Measurements from ENCODE around the gene EXOSC3.
"Not testable (repeated sequence)": the region's sequence is repeated elsewhere in the genome, so short reads cannot be mapped to it uniquely, and the experiment has no call there.

EXOSC3 gene

DNA sequence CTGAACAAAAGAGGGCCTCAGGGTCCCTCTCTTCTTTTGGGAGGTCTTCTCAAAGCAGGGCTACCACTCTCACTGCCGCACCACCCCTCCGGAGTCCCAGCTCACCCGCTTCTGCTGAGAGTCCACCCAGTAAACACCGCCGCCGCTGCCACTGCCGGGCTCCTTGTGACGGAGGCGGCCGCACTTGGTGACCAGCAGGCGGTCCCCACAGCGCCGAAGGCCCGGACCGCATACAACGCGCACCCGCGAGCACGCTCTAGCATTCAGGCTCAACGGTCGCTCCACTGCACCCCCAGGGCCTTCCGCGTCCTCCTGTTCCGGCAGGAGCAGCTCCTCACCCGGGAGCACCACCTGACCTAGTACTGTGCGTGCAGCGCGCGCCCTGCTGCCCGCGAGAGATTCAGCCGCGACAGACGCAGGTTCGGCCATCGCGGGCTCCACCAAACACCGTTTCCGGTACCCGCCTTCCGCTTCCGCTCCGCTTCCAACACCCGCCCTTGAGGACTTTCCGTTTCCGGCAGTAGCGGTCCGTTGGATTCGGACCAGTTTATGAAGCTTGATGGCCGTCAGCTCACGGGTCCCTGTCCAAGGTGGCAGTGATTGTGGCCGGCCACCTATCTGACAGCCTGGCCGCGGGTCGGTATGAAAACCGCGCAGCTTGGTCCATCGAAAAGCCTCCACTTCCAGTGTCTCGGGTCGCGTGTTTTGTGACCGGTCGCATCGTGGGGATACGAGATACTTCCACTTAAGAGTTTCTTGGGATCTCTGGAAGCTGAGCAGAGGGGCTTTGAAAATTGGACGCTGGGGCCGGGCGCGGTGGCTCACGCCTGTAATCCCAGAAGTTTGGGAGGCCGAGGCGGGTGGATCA is at the start of gene EXOSC3:
Gene EXOSC3 (minus strand): TSS at position 449 of the 868 bp plus-strand sequence. CDS start 20 bp downstream, at position 429.
- no peak for FAIRE-seq

DNA sequence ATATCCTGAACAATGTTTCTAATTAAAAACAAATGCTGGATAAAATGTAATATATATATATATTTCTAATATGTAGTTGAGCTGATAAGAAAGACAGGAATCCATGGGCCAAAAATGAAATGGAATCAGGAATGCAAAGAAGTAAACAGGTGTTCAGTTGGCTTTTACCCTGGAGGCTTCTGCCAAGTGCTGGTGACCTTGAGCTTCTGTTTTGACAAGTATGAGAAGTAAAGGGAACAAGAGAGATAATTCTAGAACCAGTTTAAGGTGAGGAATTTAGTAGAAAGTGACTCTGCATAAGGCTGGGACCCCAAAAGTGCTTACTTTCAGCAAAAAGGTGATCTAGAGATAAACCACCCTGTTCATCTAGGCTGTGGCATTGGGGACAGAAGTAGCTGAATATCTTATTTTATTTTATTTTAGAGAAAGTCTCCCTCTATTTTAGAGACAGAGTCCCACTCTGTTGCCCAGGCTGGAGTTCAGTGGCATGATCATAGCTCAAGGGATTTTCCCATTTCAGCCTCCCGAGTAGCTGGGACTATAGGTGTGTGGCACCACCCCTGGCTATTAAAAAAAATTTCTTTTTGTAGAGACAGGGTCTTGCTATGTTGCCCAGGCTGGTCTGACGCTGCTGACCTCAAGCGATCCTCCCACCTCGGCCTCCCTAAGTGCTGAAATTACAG is 42.8 kb upstream of the EXOSC3 start:
- no peak for FAIRE-seq

DNA sequence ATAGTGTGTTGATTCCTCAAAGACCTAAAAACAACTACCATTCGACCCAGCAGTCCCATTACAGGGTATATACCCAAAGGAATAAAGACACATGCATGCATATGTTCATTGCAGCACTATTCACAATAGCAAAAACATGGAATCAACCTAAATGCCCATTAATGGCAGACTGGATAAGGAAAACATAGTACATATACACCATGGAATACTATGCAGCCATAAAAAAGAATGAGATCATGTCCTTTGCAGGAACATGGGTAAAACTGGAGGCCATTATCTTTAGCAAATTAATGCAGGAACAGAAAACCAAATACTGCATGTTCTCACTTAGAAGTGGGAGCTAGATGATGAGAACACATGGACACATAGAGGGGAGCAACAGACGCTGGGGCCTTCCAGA is 40.3 kb upstream of the EXOSC3 start:
- not testable (repeated sequence) for FAIRE-seq

DNA sequence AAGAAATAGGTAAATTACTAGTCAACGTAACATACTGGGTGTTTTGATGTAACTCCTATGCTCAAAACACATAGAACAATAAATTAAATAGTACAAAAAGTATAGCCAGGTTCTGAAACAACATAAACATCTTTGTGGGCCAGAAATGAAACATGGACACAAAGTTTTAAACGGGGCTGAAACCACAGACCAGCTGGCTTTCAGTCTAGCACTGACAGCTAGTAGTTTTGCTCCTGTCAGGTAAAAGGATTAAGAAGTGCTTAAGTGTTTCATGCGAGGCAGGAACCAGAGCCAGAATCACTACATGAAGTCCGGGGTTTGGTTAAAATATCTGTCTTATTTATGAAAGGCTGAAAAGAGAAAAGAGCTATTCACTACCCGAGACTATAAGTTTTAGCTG is 35.3 kb upstream of the EXOSC3 start:
- no peak for FAIRE-seq

DNA sequence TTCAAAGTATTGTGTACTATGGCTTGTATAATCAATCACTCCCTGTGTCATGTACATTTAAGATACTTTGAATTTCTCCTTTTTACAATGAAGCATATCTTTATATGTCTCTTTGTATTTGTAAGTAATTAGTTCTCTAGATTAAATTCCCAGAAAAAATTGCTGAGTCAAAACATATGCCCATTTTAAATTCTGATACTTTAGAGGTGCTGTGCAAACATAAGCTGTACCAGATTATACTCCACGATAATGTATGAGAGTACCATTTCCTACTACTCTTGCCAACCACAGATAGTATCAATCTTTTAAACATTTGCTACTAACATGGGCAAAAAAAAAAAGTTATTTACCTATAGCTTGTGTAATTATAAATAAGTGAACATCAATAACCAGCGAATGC is 34.0 kb upstream of the EXOSC3 start:
- FAIRE-seq, result no peak

DNA sequence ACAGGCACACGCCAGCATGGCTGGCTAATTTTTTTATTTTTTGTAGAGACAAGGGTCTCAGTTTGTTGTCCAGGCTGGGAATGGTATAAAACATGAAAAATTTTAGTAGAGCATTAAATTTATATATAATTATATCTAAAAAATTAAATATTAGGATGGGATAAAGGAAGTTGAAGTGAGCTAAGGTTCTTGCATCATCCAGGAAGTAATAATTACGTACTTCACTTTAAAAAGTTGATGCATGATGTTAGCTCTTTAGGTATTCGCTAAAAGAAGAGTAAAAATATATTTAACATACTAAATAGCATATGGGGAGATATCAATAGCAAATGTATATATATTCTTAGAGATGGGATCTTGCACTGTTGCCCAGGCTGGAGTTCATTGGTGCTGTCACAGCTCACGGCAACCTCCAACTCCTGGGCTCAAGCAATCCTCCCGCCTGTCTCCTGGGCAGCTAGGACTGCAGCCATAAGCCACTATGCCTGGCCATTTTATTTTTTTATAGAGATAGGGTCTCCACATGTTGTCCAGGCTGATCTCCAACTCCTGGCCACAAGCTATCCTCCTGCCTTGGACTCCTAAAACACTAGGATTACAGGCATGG is 28.0 kb upstream of the EXOSC3 start:
- no peak for FAIRE-seq

DNA sequence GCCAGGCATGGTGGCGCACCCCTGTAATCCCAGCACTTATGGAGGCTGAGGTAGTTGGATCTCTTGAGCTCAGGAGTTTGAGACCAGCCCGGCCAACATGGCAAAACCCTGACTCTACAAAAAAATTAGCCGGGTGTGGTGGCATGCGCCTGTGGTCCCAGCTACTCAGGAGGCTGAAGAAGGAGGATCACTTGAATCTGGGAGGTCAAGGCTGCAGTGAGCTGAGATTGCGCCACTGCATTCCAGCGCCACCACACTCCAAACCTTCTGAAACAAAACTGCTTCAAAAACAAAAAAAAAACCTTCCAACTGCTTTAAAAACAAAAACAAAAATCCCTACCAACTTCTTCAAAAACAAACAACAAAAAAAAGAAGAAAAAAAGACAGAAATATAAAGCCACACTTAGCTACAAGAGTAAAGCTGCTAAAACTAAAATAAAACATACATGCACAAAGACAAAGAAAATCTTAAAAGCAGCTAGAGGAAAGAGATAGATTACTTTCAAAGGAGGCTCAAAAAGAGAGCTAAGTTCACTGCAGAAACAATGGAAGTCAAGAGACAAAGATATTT is 27.1 kb upstream of the EXOSC3 start:
- FAIRE-seq, result no peak

DNA sequence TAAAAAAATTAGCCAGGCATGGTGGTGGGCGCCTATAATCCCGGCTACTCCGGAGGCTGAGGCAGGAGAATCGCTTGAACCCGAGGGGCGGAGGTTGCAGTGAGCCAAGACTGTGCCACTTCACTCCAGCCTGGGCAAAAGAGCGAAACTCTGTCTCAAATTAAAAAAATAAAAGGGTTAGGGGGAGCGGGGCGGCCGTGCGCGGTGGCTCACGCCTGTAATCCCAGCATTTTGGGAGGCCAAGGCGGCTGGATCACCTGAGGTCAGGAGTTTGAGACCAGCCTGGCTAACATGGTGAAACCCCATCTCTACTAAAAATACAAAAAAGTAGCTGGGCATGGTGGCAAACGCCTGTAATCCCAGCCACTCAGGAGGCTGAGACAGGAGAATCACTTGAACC is 24.8 kb upstream of the EXOSC3 start:
- FAIRE-seq, result not testable (repeated sequence)

DNA sequence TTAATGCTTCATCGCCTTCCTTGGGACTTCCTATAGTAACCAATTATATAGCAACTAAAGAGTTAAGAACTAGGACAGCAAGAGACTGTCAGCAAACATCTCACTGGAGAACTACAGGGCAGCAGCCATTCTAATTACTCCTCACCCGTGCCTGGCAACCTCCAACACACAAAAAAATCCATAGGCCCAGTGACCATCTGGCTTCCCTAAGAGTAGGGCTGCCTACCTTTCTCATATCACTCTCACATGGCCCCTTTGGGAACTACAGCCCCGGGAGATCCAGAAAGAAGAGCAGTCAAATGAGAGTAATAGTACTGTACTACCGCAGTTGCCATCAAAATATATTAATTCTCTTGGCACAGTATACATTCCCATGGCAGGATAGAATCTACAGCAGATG is 21.4 kb upstream of the EXOSC3 start:
- no peak for FAIRE-seq

DNA sequence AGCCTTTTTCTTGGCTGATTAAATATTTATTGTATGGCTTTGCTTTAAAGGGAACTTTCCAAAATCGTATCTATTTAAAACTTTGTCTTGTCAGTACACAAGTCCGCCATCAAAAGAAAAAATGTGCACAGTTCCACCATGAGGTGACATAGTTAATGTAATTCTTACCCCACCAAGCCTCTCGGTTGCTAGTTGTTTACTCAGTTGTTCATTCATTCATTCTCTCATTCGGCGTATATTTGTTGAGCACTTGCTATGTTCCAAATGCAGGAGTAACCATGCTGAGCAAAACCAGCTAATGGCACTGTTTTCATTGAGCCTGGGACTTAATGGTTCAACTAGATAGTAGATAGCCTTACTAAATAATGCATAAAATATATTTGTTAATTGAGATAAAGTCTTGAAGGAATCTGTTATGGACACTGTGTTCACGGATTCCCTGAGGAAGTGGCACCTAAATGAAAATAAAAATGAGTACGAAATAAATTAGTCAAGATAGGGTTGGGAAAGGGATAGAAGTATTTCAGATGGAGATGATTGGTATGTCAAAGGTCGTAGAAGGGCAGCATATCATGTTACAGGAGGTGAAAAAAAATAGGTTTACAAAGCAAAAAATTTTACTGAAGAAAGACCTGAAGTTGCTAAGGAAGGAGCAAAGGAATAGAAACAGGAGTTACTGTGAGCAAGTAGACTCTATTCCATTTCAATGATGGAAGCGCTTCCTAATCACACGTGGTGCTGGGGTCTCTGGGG is 17.3 kb upstream of the EXOSC3 start:
- FAIRE-seq, result no peak

DNA sequence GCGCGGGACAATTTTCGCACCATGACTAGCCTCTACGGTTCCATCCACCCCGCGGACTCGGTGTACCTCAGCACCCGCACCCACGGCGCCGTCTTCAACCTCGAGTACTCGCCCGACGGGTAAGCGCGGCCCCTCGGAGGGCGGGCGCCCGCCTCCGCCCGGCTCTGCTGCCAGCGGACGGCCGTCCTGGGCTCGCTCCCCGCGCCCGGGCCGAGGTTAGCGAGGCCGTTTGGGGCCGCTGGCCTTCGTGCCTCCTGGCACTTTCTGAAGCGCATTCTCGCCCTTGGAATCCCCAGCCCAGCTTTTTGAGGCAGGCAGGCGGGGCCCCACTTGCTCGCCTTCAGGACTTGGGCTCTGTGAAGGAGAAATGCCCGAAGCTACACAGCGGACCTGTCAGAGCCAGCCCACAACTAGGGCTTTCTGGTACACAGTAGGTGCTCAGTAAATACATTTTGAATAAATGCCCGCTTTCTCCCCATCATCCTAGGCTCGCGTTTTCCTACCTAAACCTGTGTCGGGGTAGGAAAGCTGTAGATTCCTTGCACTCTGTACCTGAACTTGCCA is 16.5 kb upstream of the EXOSC3 start:
- FAIRE-seq, result no peak

DNA sequence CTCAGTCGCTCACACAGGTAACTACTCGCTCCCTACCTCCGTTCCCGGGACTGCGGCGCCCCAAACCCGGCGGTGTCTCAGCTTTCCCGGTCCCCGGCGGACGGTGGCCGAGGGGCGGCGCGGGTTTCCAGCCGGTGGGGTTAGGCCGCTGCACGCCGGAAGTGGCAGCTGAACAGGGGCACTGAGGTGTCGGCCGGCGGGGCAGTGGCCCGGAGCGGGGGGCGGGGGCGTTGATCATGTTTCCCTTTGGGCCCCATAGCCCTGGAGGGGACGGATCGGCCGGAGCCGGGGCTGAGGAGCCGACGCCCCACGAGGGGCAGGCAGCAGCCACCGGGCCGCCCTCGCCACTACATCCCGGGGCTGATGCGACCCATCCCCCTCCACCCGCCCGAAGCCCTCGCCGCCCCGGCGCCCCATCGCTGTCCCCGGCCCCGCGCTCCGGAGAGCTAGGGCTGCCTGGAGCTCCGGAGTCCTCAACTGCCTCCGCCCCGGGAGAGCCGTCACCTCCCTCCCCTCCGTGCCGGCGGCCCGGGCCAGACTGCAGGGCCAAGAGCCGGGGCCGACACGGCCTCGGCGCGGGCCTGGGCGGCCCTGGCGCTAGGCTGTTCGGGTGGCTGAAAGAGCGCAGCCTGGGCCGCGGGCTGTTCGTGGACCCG is 15.9 kb upstream of the EXOSC3 start, which contains the start of gene DCAF10:
Gene DCAF10 (plus strand): TSS at position 167 of the 656 bp plus-strand sequence. CDS start 70 bp downstream, at position 237.
- no peak for FAIRE-seq

DNA sequence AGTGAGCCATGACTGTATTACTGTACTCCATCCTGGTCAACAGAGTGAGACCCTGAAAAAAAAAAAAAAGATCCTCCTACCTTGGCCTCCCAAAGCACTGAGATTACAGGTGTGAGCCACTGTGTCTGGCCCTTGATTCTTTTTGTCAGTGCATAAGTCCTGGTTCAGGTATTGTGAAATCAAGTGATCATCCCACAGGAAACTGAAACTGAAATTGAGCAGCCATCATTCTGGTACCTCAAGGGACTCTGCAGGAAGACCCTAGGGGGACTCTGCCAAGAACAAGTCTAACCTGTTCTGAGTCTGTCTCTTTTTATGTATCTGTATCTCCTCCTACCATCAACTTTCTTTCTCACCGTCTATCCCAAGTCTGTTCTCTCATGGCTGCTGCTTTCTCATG is 13.8 kb upstream of the EXOSC3 start:
- FAIRE-seq, result no peak

DNA sequence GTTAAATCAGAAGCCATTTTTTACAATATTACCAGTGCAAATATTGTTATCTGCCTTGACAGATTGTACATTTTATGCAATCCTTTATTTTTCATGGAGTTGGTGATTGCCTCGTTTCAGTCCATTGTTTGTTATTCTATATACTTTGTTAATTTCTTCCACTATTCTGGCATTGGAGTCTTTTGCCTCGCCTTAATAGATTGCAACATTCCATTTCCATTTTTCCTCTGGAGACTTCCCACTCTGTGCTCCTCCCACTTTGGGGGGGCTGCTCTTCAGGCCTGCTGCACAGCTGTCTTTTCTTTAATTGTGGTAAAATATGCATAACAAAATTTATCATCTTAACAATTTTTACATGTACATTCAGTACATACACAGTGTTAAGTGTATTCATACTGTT is 11.4 kb upstream of the EXOSC3 start:
- FAIRE-seq, result no peak

DNA sequence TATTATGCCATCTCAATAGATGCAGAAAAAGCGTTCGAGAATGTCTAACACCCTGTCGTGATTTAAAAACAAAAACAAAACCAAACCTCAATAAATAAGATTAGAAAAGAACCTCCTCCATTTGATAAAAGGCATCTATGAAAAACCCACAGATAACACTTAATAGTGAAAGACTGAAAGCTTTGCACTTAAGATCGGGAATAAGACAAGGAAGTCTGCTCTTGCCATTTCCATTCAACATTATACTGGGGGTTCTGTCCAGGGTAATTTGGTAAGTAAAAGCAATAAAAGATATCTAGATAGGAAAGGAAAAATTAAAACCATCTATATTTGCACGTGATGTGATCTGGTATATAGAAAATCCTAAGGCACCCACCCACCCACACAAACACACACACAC is 7.3 kb upstream of the EXOSC3 start:
- FAIRE-seq, result no peak

DNA sequence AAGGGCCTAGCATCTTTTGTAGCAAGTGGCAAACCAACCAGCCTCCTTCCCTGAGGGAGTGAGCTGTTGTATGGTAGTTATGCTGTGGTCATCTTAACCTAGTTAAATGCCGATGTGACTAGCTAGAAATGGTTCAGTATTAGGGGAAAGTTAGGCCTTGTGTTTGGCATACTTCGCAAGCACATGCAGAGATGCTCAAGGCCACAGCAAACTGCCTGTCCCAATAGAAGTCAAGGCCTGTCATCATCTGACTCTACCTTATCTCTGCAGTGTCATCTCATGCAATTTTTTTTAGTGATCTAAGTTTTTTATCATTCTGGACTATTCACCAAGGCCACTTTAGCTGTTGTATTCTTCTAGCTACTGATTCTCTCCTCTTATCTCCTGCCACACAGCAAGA is 5.2 kb upstream of the EXOSC3 start:
- no peak for FAIRE-seq

DNA sequence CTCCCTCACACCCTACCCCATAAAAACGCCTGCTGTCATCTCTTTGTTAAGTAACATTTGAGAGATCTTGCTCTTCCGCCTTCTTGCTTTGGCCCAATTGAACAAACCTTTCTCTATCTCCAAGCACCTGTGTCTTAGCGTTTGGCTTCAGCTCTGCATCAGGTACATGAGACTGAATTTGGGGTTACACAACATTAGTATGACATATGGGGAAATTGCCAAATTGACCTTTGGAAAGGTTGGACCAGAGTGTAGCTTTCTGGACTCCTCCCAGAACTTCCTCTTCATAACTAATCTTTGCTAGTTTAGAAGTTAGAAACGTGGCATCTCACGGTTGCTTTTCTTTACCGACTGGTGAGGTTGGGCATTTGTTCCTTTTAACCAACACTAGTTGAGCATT is 3.5 kb upstream of the EXOSC3 start:
- no peak for FAIRE-seq

DNA sequence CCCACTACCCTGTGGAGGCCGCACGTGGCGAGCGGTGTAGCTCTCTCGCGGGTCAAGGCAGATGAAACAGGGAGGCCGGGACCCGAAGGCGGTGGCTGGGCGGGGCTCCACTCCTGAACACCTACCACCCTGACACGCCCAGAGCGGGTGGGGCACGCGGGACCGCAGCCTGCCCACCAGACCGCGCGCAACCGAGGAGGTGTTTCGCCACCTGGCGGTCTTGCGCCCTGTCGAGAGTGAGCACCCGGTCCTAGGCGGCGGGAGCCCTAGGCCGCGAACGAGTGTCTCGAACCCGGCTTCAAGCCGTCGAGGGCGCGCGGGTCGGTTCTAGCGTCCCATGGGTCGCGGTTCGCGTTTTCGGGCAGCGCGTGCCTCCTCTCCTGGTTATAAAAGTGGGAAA is 2.2 kb upstream of the EXOSC3 start:
- FAIRE-seq, result no peak

DNA sequence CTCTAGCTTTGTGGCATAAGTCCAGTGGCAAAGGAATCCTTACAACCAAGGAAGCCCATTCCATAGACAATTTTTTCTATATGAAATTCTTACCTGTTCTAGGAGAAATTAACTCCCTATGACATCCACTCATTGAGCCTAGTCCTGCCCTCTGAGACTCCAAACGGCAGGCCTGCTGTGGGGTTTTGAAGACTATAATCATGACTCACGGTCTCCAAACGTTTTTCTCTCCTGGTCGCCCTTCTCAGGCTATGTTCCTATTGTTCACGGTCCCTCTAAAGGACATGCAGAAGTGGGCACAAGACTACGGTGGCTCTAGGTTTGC is 611 bp downstream of the EXOSC3 start:
- FAIRE-seq, result no peak

DNA sequence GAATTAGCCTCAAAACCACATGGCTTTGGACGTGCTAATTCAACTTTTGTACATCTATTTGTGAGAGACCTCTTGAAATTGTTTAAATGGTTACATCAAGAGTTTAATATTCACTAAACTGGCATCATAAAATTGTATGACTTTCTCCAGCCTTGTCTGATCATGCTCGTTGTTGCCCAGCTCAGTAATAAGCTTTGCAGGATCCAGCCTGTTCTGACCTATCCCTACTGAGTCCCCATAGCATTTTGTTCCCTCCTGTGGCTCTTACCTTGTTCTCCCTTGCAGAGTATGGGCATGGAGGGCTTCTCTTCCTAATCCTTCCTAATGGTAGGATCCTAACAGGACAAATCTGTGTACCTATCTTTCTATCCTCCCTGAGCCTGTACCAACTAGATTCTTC is 6.3 kb downstream of the EXOSC3 start:
- FAIRE-seq, result no peak

DNA sequence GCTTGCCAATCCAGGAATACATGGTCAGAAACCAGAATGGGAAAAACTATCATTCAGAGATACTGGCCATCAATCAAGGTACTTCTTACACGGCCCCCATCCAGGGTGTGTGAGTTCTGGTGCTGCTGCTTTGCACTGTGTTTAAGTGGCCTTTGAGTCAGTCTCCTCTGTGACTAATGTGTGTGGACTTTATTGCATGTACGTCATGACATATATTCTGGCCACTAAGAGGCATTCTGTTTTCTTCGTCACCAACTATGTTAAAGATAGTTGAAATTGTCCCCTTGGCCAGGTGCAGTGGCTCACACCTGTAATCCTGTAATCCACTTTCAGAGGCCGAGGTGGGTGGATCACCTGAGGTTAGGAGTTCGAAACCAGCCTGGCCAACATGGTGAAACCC is 8.5 kb downstream of the EXOSC3 start:
- no peak for FAIRE-seq

All from colon (tissue), 2 donors.